Measurements from ENCODE around the gene TOLLIP.
"Not testable (repeated sequence)": the region's sequence is repeated elsewhere in the genome, so short reads cannot be mapped to it uniquely, and the experiment has no call there.

TOLLIP gene

DNA sequence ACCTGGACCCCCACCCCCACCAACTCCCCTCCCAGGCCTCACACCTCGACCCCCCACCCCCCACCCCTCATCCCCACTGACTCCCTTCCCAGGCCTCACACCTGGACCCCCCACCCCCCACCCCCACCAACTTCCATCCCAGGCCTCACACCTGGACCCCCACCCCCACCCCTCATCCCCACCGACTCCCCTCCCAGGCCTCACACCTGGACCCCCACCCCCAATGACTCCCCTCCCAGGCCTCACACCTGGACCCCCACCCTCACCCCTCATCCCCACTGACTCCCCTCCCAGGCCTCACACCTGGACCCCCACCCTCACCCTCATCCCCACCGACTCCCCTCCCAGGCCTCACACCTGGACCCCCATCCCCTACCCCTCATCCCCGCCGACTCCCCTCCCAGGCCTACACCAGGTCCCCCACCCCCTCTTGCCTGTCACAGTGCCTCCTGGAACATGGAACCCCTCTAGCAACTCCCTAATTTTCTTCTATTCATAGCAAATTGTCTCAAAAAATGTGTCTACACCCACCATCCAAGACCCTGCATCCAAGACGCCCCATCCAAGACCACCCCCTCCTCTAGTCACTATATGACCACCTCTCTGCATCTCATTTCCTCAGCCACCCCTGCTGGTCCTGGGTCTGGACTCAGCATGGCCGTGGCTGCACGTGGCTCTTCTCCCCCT, 43.4 kb upstream of the TOLLIP start:
- TF ChIP-seq, protein P1, sequence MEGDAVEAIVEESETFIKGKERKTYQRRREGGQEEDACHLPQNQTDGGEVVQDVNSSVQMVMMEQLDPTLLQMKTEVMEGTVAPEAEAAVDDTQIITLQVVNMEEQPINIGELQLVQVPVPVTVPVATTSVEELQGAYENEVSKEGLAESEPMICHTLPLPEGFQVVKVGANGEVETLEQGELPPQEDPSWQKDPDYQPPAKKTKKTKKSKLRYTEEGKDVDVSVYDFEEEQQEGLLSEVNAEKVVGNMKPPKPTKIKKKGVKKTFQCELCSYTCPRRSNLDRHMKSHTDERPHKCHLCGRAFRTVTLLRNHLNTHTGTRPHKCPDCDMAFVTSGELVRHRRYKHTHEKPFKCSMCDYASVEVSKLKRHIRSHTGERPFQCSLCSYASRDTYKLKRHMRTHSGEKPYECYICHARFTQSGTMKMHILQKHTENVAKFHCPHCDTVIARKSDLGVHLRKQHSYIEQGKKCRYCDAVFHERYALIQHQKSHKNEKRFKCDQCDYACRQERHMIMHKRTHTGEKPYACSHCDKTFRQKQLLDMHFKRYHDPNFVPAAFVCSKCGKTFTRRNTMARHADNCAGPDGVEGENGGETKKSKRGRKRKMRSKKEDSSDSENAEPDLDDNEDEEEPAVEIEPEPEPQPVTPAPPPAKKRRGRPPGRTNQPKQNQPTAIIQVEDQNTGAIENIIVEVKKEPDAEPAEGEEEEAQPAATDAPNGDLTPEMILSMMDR (IDR thresholded peaks at IDR 0.05; ENCODE audit: low read depth, low read length): no peak
- no peak overlapping the region for H3K4me3 ChIP-seq (ENCODE audit: low read depth, low read length)

DNA sequence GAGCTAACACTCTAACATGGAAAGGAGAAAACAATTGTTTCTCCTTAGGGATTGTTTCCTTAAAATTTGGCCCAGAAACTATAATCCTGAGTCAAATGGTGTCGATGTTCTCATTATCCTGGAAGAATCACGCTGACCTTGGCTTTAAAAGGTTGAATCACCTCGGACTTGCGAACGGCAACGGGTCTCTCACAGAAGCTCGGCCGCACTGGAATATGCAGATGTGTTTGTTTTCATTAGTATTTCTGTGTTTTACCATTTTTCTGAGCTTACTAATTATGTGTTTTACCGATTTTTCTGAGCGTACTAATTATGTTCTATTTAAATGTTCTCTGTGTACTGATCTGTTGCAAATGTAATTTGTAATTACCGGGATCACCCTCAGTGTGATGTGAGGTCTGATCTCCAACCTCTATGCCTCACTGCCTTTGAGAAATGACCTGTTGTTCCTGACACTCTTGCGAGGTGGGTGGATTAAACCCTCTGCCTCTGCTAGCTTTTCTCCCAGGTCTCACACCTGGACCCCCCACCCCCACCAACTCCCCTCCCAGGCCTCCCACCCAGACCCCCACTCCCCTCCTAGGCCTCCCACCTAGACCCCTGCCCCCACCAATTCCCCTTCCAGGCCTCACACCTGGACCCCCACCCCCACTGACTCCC, 42.0 kb upstream of the TOLLIP start:
- no peak overlapping the region for H3K4me3 ChIP-seq (ENCODE audit: low read depth, low read length)
- TF ChIP-seq, protein P1 (IDR thresholded peaks at IDR 0.05; ENCODE audit: low read depth, low read length): no peak

DNA sequence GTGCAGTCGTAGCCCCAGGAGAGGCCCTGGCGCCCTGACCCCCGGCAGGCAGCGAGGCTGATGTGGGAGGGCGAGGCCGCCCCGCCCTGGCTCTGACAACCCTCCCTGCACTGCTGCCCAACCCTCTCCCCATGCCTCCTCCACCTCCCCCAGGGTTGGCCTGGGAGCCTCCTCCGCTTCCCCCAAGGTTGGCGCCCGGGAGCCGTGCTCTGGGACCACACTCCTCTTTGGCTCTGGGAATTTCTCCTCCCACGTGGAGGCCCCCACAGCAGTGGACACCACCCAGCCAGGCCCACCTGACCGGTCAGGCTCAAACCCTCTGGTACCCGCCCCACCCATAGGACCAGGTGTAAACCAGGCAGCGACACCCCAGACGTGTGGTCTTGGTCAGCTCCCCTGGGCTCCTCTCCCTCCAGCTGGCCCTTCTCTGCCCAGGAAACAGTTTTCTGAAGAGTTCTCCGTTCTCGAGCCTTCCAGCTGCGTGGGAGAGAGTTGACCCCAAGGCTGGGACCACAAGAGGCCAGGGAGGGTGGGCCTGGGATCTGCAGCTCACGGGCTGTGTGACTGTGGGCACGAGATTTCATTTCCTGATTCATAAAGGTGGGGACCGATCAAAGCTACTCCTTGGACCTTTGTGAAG, 40.8 kb upstream of the TOLLIP start:
- H3K4me3 ChIP-seq (ENCODE audit: low read depth, low read length): no peak overlapping the region
- TF ChIP-seq, protein P1 (IDR thresholded peaks at IDR 0.05; ENCODE audit: low read depth, low read length): no peak

DNA sequence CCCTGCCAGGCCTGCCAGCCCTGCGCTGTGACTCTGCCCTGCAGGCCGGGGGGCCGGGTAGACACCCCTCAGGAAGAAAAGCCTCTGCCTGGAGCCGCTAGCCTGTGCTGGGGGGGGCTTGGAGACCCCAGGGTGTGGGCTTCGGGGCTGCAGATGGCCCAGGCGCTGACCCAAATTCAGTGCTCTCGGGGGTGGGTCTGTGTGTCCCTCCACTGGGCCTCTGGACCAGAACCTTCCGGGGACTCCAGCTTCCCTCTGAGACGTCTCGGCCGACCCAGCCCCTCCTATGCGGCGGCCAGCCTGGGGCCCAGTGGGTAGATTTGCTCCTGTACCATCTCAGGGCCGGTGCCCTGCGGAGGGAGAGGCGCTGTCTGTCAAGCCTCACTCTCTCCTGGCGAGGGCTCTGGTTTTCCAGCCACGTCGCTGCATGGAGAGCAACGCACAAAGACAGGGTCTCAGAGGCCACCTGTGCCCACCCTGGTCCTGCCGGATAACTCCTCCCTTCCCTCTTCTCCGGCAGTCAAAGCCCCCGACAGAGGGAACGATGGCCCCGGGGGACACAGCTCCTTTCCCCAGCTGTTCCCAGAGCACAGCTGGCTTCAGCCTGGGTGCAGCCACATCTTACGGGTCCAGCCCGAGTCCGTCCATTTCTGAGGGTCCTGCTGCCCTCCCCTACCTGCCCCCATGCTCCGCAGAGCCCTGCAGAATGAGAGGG, 40.1 kb upstream of the TOLLIP start:
- no peak overlapping the region for H3K4me3 ChIP-seq (ENCODE audit: low read depth, low read length)
- TF ChIP-seq, protein P1 (IDR thresholded peaks at IDR 0.05; ENCODE audit: low read depth, low read length): no peak

DNA sequence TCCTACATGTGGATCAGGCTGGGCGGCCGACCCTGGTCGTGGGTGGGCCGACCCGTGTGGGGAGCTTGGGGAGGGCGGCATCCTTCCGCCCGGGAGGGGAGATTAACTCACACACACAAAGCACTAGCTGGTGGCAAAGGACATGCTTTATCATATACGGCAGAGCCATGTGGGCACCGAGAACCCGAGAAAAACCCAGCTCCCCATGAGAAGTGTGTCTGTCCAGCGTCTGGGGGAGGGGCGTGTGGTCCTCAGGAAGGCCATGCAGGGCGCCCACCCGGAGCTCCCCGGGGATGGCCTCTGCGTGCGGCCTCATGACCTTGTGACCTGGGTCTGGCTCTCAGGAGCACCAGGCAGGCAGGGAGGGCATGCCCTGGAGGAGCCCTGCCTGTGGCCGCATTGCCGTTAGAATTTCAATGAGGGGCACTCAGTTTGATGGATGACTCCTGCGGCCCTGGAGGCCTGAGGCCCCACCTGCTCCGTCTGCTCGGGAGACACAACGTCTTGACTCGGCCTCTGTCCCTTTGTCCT, 39.4 kb upstream of the TOLLIP start:
- no peak overlapping the region for H3K4me3 ChIP-seq (ENCODE audit: low read depth, low read length)
- TF ChIP-seq, protein P1 (IDR thresholded peaks at IDR 0.05; ENCODE audit: low read depth, low read length): no peak

DNA sequence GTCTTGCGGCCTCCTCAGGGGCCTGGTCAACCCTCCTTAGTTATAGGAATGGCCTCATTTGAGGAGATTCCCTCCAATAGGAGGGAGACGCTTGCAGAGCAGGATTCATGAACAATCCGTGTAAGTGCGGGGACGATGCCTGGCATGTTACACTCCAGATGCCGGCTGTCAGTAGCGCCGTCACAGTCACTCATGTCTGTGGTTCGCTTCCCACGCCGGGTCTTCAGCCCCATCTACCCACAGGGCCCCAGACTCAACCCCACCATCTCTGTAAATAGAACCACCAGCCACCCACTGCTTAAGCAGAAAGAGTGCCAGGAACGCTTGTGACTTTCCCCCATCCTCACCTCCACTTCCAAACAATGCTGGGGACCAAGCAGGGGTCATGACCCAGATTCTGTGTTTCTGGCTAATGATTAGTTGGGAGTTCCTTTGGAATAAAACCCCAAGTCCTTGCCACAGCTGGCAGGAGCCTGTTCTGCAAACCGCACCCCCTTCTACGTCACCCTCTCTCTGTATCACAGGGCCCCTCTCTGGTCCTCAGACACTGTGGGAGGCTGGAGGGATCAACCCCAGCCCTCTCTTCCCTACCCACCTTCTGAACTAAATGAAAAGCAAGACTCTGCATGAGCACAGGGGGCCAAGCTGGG, 38.8 kb upstream of the TOLLIP start:
- no peak overlapping the region for H3K4me3 ChIP-seq (ENCODE audit: low read depth, low read length)
- TF ChIP-seq, protein P1 (IDR thresholded peaks at IDR 0.05; ENCODE audit: low read depth, low read length): no peak

DNA sequence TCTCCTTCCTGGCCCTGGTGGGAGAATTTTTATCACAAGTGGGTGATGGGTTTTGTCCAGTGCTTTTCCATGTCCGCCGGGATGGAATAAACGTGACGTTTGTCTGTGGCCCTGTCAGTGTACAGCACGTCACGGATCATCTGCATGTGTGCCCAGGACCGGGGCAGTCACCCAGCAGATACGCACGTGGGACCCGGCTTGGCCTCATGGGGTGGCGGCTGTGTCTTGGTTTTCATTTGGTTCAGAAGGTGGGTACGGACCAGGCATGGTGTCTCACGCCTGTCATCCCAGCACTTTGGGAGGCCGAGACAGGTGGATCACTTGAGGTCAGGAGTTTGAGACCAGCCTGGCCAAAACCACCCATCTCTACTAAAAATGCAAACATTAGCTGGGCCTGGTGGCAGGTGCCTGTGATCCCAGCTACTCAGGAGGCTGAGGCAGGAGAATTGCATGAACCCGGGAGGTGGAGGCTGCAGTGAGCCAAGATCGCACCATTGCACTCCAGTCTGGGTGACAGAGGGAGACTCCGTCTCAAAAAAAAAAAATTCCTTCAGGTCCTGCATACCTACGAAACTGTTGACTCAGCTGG, 38.1 kb upstream of the TOLLIP start:
- H3K4me3 ChIP-seq (ENCODE audit: low read depth, low read length): not testable (repeated sequence)

Measured in WI38 (cell line).